ENCODE results near the gene C4orf50. TPM values are rescaled to one million over a fixed set of nuclear protein-coding genes. Genes with fewer than 3 reads are reported as not detected.

C4orf50 gene
- total RNA-seq, 1 experiment from 2014 or later = 0.17 TPM

GRCh38 chr4:6013564-6013963 is 4.7 kb downstream of the C4orf50 start:
- Histone ChIP-seq H2BK5ac (ENCODE audit: insufficient read length, low read length) (no peak overlapping the region), H3K79me2 (ENCODE audit: insufficient read depth, low read length) (no peaks in the 10 kb centered on the region), H3K4ac (ENCODE audit: low read depth, low read length) (no peak overlapping the region), H3K9me3 (ENCODE audit: control insufficient read depth, low read depth, low read length) (no peaks in the 10 kb centered on the region), H3K23ac (ENCODE audit: insufficient read length, low read depth, low read length) (no peak overlapping the region), H4K8ac (replicated peaks; ENCODE audit: insufficient read length, low read depth, low read length) (no peak overlapping the region), H2BK15ac (ENCODE audit: low read depth, low read length) (no peak overlapping the region), H4K91ac (ENCODE audit: insufficient read length, low read depth, low read length) (no peak overlapping the region), H2AFZ (ENCODE audit: low read length) (no peak overlapping the region), H3K56ac (ENCODE audit: insufficient read length, low read depth, low read length) (no peak overlapping the region), H2BK12ac (ENCODE audit: insufficient read length, low read depth, low read length) (no peak overlapping the region), H3K27ac (ENCODE audit: insufficient read length, low read depth, low read length) (no peak overlapping the region), H3T11ph (ENCODE audit: low read length) (no peak overlapping the region), H2AK5ac (ENCODE audit: insufficient read length, low read length) (no peak overlapping the region), H3K4me1 (ENCODE audit: insufficient read depth, low read length) (no peaks in the 10 kb centered on the region), H2BK120ac (ENCODE audit: low read depth, low read length, poor library complexity, severe bottlenecking) (no peak overlapping the region), H3K79me1 (ENCODE audit: insufficient read depth, low read depth, low read length, poor library complexity, severe bottlenecking) (no peaks in the 10 kb centered on the region), H2BK20ac (ENCODE audit: low read depth, low read length, poor library complexity, severe bottlenecking) (no peak overlapping the region), H3K4me2 (ENCODE audit: insufficient read depth, insufficient read length, low read length) (no peak overlapping the region), H3K9ac (ENCODE audit: extremely low read depth, insufficient read length, low read length) (no peak overlapping the region), H3K27me3 (ENCODE audit: insufficient read depth, low read length) (no peaks in the 10 kb centered on the region), H3K23me2 (ENCODE audit: insufficient read length, low read depth, low read length, poor library complexity, severe bottlenecking) (no peaks in the 10 kb centered on the region), H3K18ac (ENCODE audit: insufficient read length, low read depth, low read length) (no peak overlapping the region), H4K5ac (ENCODE audit: insufficient read length, low read depth, low read length) (no peak overlapping the region), H4K20me1 (ENCODE audit: control insufficient read depth, insufficient read depth, insufficient read length) (no peaks in the 10 kb centered on the region), H3K14ac (ENCODE audit: insufficient read depth, low read length) (no peak overlapping the region)
- Mint-ChIP-seq H3K9me3 (no peaks in the 10 kb centered on the region), H3K27me3 (ENCODE audit: low read depth) (peaks cover 41% of the 10 kb centered on the region), H3K27ac (no peak overlapping the region; a peak in 1 of 7 replicates), H3K36me3 (ENCODE audit: insufficient read depth in 1 of 3, low read depth in 3 of 3) (no peaks in the 10 kb centered on the region), H3K4me3 (no peak overlapping the region), H3K4me1 (peaks cover 12 to 14% of the 10 kb centered on the region in 2 experiments)
- no CpG with 5 or more reads among the region's 12 CpGs for WGBS (ENCODE audit: extremely low coverage, insufficient read length, low lambda C conversion rate)
- TF ChIP-seq, protein P1, sequence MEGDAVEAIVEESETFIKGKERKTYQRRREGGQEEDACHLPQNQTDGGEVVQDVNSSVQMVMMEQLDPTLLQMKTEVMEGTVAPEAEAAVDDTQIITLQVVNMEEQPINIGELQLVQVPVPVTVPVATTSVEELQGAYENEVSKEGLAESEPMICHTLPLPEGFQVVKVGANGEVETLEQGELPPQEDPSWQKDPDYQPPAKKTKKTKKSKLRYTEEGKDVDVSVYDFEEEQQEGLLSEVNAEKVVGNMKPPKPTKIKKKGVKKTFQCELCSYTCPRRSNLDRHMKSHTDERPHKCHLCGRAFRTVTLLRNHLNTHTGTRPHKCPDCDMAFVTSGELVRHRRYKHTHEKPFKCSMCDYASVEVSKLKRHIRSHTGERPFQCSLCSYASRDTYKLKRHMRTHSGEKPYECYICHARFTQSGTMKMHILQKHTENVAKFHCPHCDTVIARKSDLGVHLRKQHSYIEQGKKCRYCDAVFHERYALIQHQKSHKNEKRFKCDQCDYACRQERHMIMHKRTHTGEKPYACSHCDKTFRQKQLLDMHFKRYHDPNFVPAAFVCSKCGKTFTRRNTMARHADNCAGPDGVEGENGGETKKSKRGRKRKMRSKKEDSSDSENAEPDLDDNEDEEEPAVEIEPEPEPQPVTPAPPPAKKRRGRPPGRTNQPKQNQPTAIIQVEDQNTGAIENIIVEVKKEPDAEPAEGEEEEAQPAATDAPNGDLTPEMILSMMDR (conservative IDR thresholded peaks at IDR 0.05) = no peak
- DNase-seq = no peak

Data from H9 (cell line).